GM23338 (cell line): ENCODE results near the gene MYO1E. TPM values are rescaled to one million over a fixed set of nuclear protein-coding genes. Genes with fewer than 3 reads are reported as not detected.

ENCODE experiments used
- ATAC-seq: fragments of 200-7000 bp; cut with Tn5 transposase; 3 replicates; pipeline ENCODE4 v1.9.1; 2020
- DNase-seq: peaks from one replicate; pipeline ENCODE4 v3.0.0-alpha.2; 2015; ENCODE audit warnings: low spot score
- H2AFZ ChIP-seq: fragments of 200-600 bp; sonication (generic); 2 replicates; pipeline ENCODE4 v1.8.0; 2016; ENCODE audit warnings: antibody characterized with exemption, mild to moderate bottlenecking, moderate library complexity
- H3F3A ChIP-seq: fragments of 200-600 bp; sonication (generic); replicated peaks from 2 replicates; pipeline ENCODE4 v1.8.0; 2017; ENCODE audit warnings: antibody characterized with exemption, mixed run types, low read depth
- H3K27ac ChIP-seq: fragments of 200-600 bp; sonication (generic); 2 replicates; pipeline ENCODE4 v1.6.1; 2016; ENCODE audit warnings: low read depth
- H3K27me3 ChIP-seq: fragments of 200-600 bp; sonication (generic); 2 replicates; pipeline ENCODE4 v1.8.0; 2016; ENCODE audit warnings: mild to moderate bottlenecking, mixed run types, moderate library complexity; ENCODE audit not compliant: insufficient read depth
- H3K36me3 ChIP-seq: fragments of 200-600 bp; sonication (generic); 2 replicates; pipeline ENCODE4 v1.8.0; 2016; ENCODE audit warnings: mild to moderate bottlenecking; ENCODE audit not compliant: insufficient read depth
- H3K4me1 ChIP-seq: fragments of 200-600 bp; sonication (generic); 2 replicates; pipeline ENCODE4 v1.8.0; 2016; ENCODE audit warnings: mild to moderate bottlenecking, moderate library complexity; ENCODE audit not compliant: insufficient read depth
- H3K4me2 ChIP-seq: fragments of 200-600 bp; sonication (generic); 2 replicates; pipeline ENCODE4 v1.7.1; 2017; ENCODE audit warnings: mixed run types
- H3K4me3 ChIP-seq: fragments of 200-600 bp; sonication (generic); 2 replicates; pipeline ENCODE4 v1.6.1; 2016; ENCODE audit warnings: mixed run types
- H3K79me2 ChIP-seq: fragments of 200-600 bp; sonication (generic); replicated peaks from 2 replicates; pipeline ENCODE4 v1.8.0; 2017; ENCODE audit warnings: mild to moderate bottlenecking; ENCODE audit not compliant: insufficient read depth
- H3K9me2 ChIP-seq: fragments of 200-600 bp; sonication (generic); 2 replicates; pipeline ENCODE4 v1.8.0; 2017; ENCODE audit not compliant: insufficient read depth
- H4K20me1 ChIP-seq: fragments of 200-600 bp; sonication (generic); replicated peaks from 2 replicates; pipeline ENCODE4 v1.8.0; 2017; ENCODE audit warnings: mild to moderate bottlenecking; ENCODE audit not compliant: insufficient read depth
- H3K27ac Mint-ChIP-seq: 2 replicates; pipeline ENCODE4 v1.8.0; 2020; ENCODE audit warnings: inconsistent platforms, mild to moderate bottlenecking, moderate library complexity, mixed read lengths
- H3K27me3 Mint-ChIP-seq: 3 replicates; pipeline ENCODE4 v1.8.0; 2022; ENCODE audit warnings: low read depth, mild to moderate bottlenecking, moderate library complexity, mixed read lengths, inconsistent platforms; ENCODE audit not compliant: insufficient read depth, poor library complexity
- H3K36me3 Mint-ChIP-seq: 3 replicates; pipeline ENCODE4 v1.8.0; 2021; ENCODE audit warnings: low read depth, mild to moderate bottlenecking, inconsistent platforms, moderate library complexity, mixed read lengths
- H3K4me1 Mint-ChIP-seq: 3 replicates; pipeline ENCODE4 v1.8.0; 2020; ENCODE audit warnings: mild to moderate bottlenecking, inconsistent platforms, mixed read lengths
- H3K4me3 Mint-ChIP-seq: 3 replicates; pipeline ENCODE4 v1.8.0; 2021; ENCODE audit warnings: moderate library complexity, mild to moderate bottlenecking, inconsistent platforms, mixed read lengths
- H3K9me3 Mint-ChIP-seq: 3 replicates; pipeline ENCODE4 v1.8.0; 2020; ENCODE audit warnings: moderate library complexity, mild to moderate bottlenecking, inconsistent platforms, mixed read lengths
- CREB1 ChIP-seq: fragments of 250-450 bp; sonication (Bioruptor Pico); IDR thresholded peaks from 2 replicates; pipeline ENCODE4 v1.5.0; 2020; ENCODE audit warnings: low read depth, mild to moderate bottlenecking, moderate library complexity
- ETS1 ChIP-seq: IDR thresholded peaks from 2 replicates; pipeline ENCODE4 v1.6.1; 2016; ENCODE audit warnings: antibody characterized with exemption
- NANOG ChIP-seq: IDR thresholded peaks from 2 replicates; pipeline ENCODE4 v1.6.1; 2016; ENCODE audit warnings: antibody characterized with exemption, borderline replicate concordance
- POLR2AphosphoS5 ChIP-seq: IDR thresholded peaks from 2 replicates; pipeline ENCODE4 v1.6.1; 2016; ENCODE audit warnings: antibody characterized with exemption, low read depth
- REST ChIP-seq: IDR thresholded peaks from one replicate; pipeline ENCODE4 v1.6.1; 2018; ENCODE audit warnings: antibody characterized with exemption; ENCODE audit not compliant: unreplicated experiment
- STAT1 ChIP-seq: IDR thresholded peaks from one replicate; pipeline ENCODE4 v1.6.1; 2016; ENCODE audit warnings: antibody characterized with exemption; ENCODE audit not compliant: unreplicated experiment
- ZNF114 ChIP-seq: fragments of 250-450 bp; sonication (Bioruptor Pico); IDR thresholded peaks from 2 replicates; pipeline ENCODE4 v1.5.0; 2020; ENCODE audit warnings: mild to moderate bottlenecking, moderate library complexity
- ZNF331 ChIP-seq: fragments of 250-450 bp; sonication (Bioruptor Pico); IDR thresholded peaks from 2 replicates; pipeline ENCODE4 v1.5.0; 2020; ENCODE audit warnings: low read depth, mild to moderate bottlenecking, moderate library complexity
- ZNF462 ChIP-seq: fragments of 250-450 bp; sonication (Bioruptor Pico); IDR thresholded peaks from 2 replicates; pipeline ENCODE4 v1.5.0; 2020; ENCODE audit warnings: mild to moderate bottlenecking, moderate library complexity
- polyA plus RNA-seq: library from polyadenylated mRNA; unstranded; fragments of >200 nt; fragmentation: Nextera tagmentation; extraction: Ambion mirVana; gene quantifications from 2 replicates; pipeline ENCODE4 v1.2.1, GENCODE V29; 2016
- total RNA-seq: library from RNA; depleted of rRNA; stranded (reverse); fragments of >200 nt; shearing (Covaris generic); gene quantifications from 2 replicates; pipeline ENCODE4 v1.2.3, GENCODE V29; 2014

MYO1E gene
- total and polyA plus RNA-seq, 2 experiments from 2014 or later: 68.3 to 131 TPM

- TF ChIP-seq ZNF462: no peak
Measured at GRCh38 chr15:59197454-59197853, 175.2 kb downstream of the MYO1E start (continued).

- Histone ChIP-seq H3K9me2 (no peaks in the 10 kb centered on the region), H3K27me3 (no peaks in the 10 kb centered on the region), H3K4me2 (no peak overlapping the region), H3K36me3 (peaks cover 11% of the 10 kb centered on the region; the same call in 1 of the 2 replicates), H3K79me2 (no peaks in the 10 kb centered on the region), H3K4me3 (no peak overlapping the region), H3F3A (no peaks in the 10 kb centered on the region), H4K20me1 (peaks cover 8% of the 10 kb centered on the region; the same call in 1 of the 2 replicates), H3K4me1 (no peaks in the 10 kb centered on the region), H2AFZ (no peak overlapping the region), H3K27ac (no peak overlapping the region)
- no peak overlapping the region for H3K27ac Mint-ChIP-seq
- no peak overlapping the region for H3K4me3 Mint-ChIP-seq
- no peak for DNase-seq
- H3K27me3 Mint-ChIP-seq: no peaks in the 10 kb centered on the region
- H3K9me3 Mint-ChIP-seq: no peaks in the 10 kb centered on the region
- no peak for ATAC-seq
- peaks cover 20% of the 10 kb centered on the region for H3K36me3 Mint-ChIP-seq
- H3K4me1 Mint-ChIP-seq: no peaks in the 10 kb centered on the region
- TF ChIP-seq ZNF331 (CRISPR knock-in tag) (no peak), NANOG (no peak), CREB1 (CRISPR knock-in tag) (no peak), POLR2AphosphoS5 (no peak), REST (no peak), ETS1 (no peak), ZNF114 (CRISPR knock-in tag) (no peak), STAT1 (no peak)
Measured at GRCh38 chr15:59196416-59196815, 176.3 kb downstream of the MYO1E start.
